Motor neuron (in vitro differentiated cells): ENCODE data around the gene ARHGEF10L. TPM values are rescaled to one million over a fixed set of nuclear protein-coding genes. Genes with fewer than 3 reads are reported as not detected.

Source experiments
- ATAC-seq, 8 experiments: fragments of 200-7000 bp; cut with Tn5 transposase; replicated peaks in 6 of 8; 2 replicates each; pipeline ENCODE4 v1.8.0; 2021; ENCODE audit warnings: mild to moderate bottlenecking in 8 of 8, moderate library complexity in 8 of 8
- H3K27ac ChIP-seq, 2 donors: fragments of 250-450 bp; sonication (Bioruptor Pico); 2 replicates each; pipeline ENCODE4 v1.9.0; 2021; ENCODE audit warnings: antibody characterized with exemption in 2 of 2, mild to moderate bottlenecking in 2 of 2, moderate library complexity in 1 of 2
- H3K4me1 ChIP-seq, 2 donors: fragments of 250-450 bp; sonication (Bioruptor Pico); replicated peaks in 1 of 2; 2 replicates each; pipeline ENCODE4 v1.6.1; 2021; ENCODE audit warnings: antibody characterized with exemption in 2 of 2, mild to moderate bottlenecking in 2 of 2, moderate library complexity in 1 of 2
- H3K4me3 ChIP-seq, 5 donors: fragments of 250-450 bp; sonication (Bioruptor Pico); 2 replicates each; pipeline ENCODE4 v1.9.0; 2021; ENCODE audit warnings: antibody characterized with exemption in 5 of 5, mild to moderate bottlenecking in 5 of 5, moderate library complexity in 4 of 5
- WGBS, 10 experiments: fragments of 450-650 bp; shearing (Covaris generic); methylation state at CpG; one replicate each; pipeline ENCODE4 v1.0.0; 2022; 5-methylcytosine and 5-hydroxymethylcytosine counted together
- in situ Hi-C, 9 experiments: fragments of 400-800 bp; cut with MboI; loops; one replicate each; pipeline ENCODE4 v1.15.0; 2021; ENCODE audit warnings: low sequenced_read_pairs in 9 of 9, low pct_unique_long_range_greater_than_20kb in 2 of 9; ENCODE audit not compliant: unreplicated experiment in 9 of 9
- total RNA-seq, 8 experiments: library from RNA; unstranded; fragments of 300-600 nt; gene quantifications; 2 replicates each; pipeline versions ENCODE4 v1.2.3 to v1.2.4, GENCODE V29; 2022

Gene ARHGEF10L
- total RNA-seq, 8 experiments from 2014 or later = 2.5 to 41.4 (median 26.1) TPM

DNA sequence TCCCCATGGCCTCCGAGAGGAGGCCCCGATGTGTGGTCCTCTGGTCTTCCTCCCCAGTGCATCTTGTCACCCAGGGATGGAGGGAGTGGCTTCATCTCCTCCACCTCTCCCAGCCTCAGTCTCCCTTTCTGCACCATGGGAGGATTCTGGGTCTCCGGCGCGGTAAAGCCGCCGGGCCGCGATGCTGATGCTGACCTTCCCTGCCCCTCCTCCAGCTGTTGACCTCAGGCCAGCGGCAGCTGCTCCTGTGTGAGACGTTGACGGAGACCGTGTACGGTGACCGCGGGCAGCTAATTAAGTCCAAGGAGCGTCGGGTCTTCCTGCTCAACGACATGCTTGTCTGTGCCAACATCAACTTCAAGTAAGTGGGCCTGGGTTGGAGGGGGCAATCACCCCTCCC is 92.6 kb downstream of the ARHGEF10L start:
- Histone ChIP-seq H3K27ac (no peak overlapping the region), H3K4me3 (no peak overlapping the region), H3K4me1 (no peaks in the 10 kb centered on the region)
- in situ Hi-C loops = loop anchor here in 4 of 9 experiments (25.0 kb wide), 3 partner anchors 455 to 955 kb away; no protein-coding TSS in a partner anchor
- ATAC-seq = no peak
- 87 to 100% (median 93%) methylated on average over 1 to 13 of the region's 19 CpGs; no CpG with 5 or more reads in 5 of the 10 experiments for WGBS, 10 experiments

DNA sequence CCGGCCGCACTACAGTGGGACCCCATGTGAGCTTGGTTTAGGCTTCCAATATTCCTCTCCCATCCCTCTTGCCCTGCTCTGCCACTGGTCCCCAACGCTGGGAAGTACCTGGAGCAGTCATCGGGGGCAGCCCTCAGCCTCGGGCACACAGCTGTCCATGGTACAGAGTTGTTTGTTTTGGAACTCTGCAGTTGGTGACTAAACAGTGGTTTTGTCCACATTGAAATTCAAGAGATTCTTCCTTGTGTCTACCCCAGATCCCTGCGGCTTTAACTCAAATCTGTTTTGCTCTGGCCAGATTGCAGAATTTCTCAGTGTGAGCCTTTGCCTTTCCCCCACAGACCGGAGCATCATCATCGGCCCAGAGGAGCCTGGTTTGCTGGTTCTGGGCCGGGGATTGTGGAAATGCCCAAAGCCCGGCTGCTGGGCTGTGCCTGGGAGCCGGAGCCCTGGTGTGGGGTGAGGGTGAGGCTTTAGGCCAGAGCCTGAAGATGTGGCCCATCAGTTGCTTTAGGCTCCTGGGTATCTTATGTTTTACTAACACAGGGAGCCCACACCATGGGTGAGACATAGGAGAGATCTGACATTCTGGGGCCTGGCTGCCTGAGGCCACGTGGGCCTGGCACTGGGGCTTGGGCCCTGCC is 93.2 kb downstream of the ARHGEF10L start:
- 73 to 90% (median 85%) methylated on average over 3 to 12 of the region's 12 CpGs; no CpG with 5 or more reads in 5 of the 10 experiments for WGBS, 10 experiments
- no peak overlapping the region for H3K27ac ChIP-seq
- H3K4me3 ChIP-seq = no peak overlapping the region
- no peak for ATAC-seq
- H3K4me1 ChIP-seq = no peaks in the 10 kb centered on the region
- in situ Hi-C loops = loop anchor here in 4 of 9 experiments (25.0 kb wide), 3 partner anchors 455 to 955 kb away; no protein-coding TSS in a partner anchor

DNA sequence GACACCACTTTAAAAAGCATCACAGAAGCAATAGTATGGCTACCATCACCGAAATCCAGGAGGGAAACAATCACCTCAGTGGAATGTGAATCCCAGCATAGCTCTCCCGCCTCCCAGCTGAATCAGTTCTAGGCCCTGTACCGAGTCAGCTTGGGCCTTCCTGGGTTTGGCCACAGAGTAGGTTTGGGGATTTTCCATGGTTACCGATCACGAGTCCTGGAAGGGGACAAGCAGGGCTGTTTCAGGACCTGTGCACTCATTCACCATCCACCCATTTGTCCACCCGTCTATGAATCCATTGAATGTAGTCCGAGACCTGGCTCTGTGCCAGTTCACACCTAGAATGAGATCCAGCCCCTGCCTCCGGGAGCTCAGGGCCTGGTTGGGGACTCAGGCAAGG is 94.2 kb downstream of the ARHGEF10L start:
- no peak for ATAC-seq
- Histone ChIP-seq H3K4me3 (no peak overlapping the region), H3K27ac (no peak overlapping the region), H3K4me1 (no peaks in the 10 kb centered on the region)
- in situ Hi-C loops = loop anchor here in 4 of 9 experiments (25.0 kb wide), 3 partner anchors 454 to 954 kb away; no protein-coding TSS in a partner anchor
- WGBS, 10 experiments = 31 to 100% (median 80%) methylated on average over 1 to 6 of the region's 8 CpGs; no CpG with 5 or more reads in 3 of the 10 experiments

DNA sequence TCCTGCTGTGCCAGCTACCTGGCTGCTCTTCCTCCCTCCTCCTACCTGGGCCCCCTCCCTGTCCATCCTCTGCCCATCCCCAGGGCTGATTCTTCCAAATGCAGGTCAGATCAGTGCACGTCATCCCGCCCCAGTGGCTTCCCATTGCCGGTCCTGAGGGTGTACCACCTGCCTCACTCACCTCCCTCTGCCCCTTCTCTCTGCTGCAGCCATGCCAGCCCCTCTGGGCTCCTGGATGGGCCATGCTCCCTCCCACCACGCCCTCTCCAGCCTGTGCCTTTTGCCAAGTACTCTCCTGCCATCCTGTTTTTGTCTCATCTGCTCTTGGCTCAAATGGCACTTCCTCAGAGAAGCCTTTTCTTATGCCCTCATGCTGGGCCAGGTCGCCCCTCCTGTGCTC is 95.8 kb downstream of the ARHGEF10L start:
- ATAC-seq = no peak
- no peaks in the 10 kb centered on the region for H3K4me1 ChIP-seq
- no peak overlapping the region for H3K27ac ChIP-seq
- WGBS, 10 experiments = 83 to 100% (median 94%) methylated on average over 1 to 3 of the region's 5 CpGs; no CpG with 5 or more reads in 5 of the 10 experiments
- no peak overlapping the region for H3K4me3 ChIP-seq
- in situ Hi-C loops = loop anchor here in 4 of 9 experiments (25.0 kb wide), 3 partner anchors 452 to 952 kb away; no protein-coding TSS in a partner anchor

DNA sequence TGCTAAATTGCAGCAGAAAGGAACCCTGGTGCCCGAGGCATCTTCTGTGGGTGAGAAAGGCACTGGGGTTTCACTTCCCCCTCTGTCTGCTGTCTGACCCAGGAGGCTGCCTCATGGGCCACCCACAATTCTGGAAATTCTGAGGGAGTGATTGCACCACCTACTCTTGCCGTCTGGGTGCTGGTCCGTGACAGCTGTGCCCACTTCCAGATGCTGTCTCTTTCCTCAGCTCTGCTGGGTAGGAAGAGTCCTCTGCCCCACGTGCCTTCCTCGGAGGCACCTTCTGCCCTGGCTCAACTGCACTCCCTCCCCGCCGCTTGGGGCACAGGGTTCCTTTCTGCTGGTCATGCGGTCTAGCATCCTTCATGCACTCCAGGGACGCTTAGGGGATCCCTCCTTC is 96.3 kb downstream of the ARHGEF10L start:
- ATAC-seq = no peak
- H3K27ac ChIP-seq = no peak overlapping the region
- no peaks in the 10 kb centered on the region for H3K4me1 ChIP-seq
- no peak overlapping the region for H3K4me3 ChIP-seq
- in situ Hi-C loops = loop anchor here in 4 of 9 experiments (25.0 kb wide), 3 partner anchors 451 to 951 kb away; no protein-coding TSS in a partner anchor
- WGBS, 10 experiments = 33 to 83% (median 80%) methylated on average over 1 to 7 of the region's 9 CpGs; no CpG with 5 or more reads in 4 of the 10 experiments

DNA sequence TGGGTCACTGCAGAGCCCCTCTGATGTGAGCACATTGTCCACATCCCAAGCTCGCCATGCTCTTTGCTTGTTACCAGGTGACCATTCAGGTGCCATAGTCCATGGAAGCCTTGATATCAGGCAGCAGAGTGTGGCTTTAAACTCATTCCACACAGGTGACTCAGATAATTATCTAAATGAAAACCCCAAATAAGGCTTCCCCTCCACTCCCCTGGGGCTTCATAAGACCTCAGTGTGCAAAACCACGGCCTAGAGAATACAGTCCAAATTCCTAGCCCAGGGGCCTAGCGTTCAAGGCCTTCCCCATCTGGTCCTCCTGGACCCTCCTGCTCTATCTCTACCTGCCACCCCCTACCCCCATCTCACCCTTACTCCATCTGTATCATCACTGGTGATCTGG is 97.1 kb downstream of the ARHGEF10L start:
- H3K27ac ChIP-seq = no peak overlapping the region
- in situ Hi-C loops = loop anchor here in 4 of 9 experiments (25.0 kb wide), 3 partner anchors 451 to 951 kb away; no protein-coding TSS in a partner anchor
- H3K4me3 ChIP-seq = no peak overlapping the region
- no peaks in the 10 kb centered on the region for H3K4me1 ChIP-seq
- 75 to 100% (median 90%) methylated on average over 1 to 3 of the region's 3 CpGs; no CpG with 5 or more reads in 6 of the 10 experiments for WGBS, 10 experiments
- no peak for ATAC-seq

DNA sequence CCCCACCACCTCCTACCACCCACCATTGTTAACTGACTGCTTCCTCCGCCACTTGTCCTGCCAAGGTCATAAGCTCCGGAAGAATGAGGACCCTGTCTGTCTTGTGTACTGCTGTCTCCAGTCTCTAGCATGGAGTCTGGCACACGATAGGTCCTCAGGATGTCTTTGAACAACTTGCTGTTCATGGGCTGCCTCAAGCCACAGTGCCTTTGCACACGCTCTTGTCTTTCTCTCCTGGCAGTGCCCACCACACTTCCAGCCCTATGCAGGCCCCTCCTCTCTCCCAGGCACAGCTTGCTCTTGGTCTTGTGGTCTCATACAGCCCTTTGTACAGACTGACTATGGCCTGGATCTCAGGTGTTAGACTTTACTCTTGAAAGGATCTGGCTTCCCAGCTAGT is 97.6 kb downstream of the ARHGEF10L start:
- no peak overlapping the region for H3K4me3 ChIP-seq
- ATAC-seq = no peak
- no peak overlapping the region for H3K27ac ChIP-seq
- no peaks in the 10 kb centered on the region for H3K4me1 ChIP-seq
- WGBS, 10 experiments = 90 to 100% (median 93%) methylated on average over 1 to 4 of the region's 4 CpGs; no CpG with 5 or more reads in 5 of the 10 experiments
- in situ Hi-C loops = loop anchor here in 4 of 9 experiments (25.0 kb wide), 3 partner anchors 450 to 950 kb away; no protein-coding TSS in a partner anchor

DNA sequence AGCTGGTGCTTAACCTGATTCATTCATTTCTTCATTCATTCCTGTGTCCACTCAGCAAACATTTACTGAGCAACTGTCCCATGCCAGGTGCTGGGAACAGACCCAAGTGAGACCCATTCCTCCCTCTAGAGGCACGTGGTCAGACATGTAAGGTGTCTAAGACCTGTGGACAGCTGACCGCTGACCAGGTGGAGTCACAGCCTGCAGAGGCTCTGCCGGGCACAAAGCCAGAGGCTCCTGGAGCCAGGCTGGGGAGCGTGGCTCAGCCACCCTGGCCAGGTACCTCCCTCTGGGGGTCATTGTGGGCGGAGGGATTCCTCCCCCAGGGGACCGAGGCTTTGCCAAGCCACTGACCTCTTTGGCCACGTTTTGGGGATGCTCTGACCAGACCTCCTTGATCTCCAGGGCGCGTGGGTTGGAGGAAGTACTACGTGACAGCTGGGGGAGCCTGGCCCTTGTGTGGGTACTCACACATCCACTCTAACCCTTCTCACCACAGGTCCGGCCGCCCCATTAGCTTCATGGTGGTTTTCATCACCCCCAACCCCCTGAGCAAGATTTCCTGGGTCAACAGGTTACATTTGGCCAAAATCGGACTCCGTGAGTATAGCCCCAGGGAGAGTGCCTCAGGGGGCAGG is 100.3 kb downstream of the ARHGEF10L start:
- in situ Hi-C loops = loop anchor here in 5 of 9 experiments (10.0 to 25.0 kb wide), 4 partner anchors 447 to 947 kb away; no protein-coding TSS in a partner anchor
- no peak overlapping the region for H3K4me3 ChIP-seq
- WGBS, 10 experiments = 60 to 100% (median 96%) methylated on average over 1 to 6 of the region's 14 CpGs; no CpG with 5 or more reads in 6 of the 10 experiments

DNA sequence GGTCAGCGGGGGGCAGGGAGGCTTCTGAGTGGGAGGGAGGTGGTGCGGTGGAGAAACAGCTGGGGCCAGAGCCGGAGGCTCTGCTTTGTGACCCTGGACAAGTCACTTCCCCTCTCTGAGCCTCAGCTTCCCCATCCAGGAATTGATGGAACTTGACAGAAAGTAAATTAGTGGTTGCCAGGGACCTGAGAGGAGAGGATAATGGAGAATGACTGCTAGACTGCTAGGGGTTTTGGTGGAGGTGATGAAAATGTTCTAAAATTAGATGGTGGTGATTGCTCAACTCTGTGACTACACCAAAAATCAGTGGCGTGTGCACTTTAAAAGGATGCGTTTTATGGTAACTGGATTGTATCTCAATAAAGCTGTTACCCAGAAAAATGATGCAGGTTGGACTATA is 100.9 kb downstream of the ARHGEF10L start:
- Histone ChIP-seq H3K27ac (no peak overlapping the region), H3K4me3 (no peak overlapping the region), H3K4me1 (peaks cover 3 to 10% of the 10 kb centered on the region in 2 donors)
- WGBS, 10 experiments = 50 to 100% (median 88%) methylated on average over 1 to 2 of the region's 5 CpGs; no CpG with 5 or more reads in 1 of the 10 experiments
- ATAC-seq = no peak
- in situ Hi-C loops = loop anchor here in 5 of 9 experiments (10.0 to 25.0 kb wide), 4 partner anchors 447 to 947 kb away; no protein-coding TSS in a partner anchor

More for the DNA sequence above, 100.3 kb downstream of the ARHGEF10L start:
- no peak overlapping the region for H3K27ac ChIP-seq
- peaks cover 3 to 10% of the 10 kb centered on the region in 2 donors for H3K4me1 ChIP-seq
- no peak for ATAC-seq

DNA sequence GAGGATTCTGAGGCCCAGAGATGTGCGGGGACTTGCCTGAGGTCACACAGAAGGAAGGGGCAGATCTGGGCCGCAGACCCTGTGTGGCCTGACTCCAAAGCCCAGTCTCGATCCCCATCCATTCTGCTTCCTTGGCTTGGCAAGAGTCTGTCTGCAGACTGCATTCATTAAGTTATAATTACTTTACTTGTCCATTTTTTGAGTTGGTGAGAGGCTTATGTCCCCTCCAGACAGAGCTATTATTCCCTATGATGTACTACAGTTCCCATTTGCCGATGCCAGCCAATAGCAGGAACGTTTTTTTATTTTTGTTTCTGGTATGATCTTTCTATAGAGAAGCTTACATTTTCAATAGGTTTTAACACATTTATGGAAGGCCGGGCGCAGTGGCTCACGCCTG is 101.5 kb downstream of the ARHGEF10L start:
- WGBS, 10 experiments = 39 to 100% (median 93%) methylated on average over 1 to 8 of the region's 8 CpGs; no CpG with 5 or more reads in 1 of the 10 experiments
- ATAC-seq = no peak
- no peak overlapping the region for H3K27ac ChIP-seq
- H3K4me3 ChIP-seq = no peak overlapping the region
- in situ Hi-C loops = loop anchor here in 5 of 9 experiments (10.0 to 25.0 kb wide), 4 partner anchors 446 to 946 kb away; no protein-coding TSS in a partner anchor
- H3K4me1 ChIP-seq = peaks cover 3 to 10% of the 10 kb centered on the region in 2 donors

DNA sequence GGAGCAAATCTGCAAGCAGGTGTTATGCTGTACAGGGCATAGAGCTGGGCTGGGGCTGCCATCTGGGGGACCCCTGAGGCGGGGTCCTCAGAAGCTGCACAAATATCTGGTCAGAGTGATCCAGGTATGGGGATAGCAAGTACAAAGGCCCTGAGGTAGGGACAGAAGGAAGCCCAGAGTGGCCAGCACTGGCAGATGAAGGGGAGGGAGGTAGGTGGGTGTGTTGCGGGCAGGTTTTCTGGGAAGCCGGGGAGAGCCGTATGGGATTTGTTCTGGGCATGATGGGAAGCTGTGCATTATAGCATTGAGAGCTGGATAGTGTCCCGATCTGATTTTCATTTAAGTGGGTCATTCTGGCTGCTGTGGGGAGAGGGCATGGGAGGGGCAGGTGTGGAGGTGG is 102.7 kb downstream of the ARHGEF10L start:
- H3K4me1 ChIP-seq = peaks cover 3 to 10% of the 10 kb centered on the region in 2 donors
- H3K4me3 ChIP-seq = no peak overlapping the region
- H3K27ac ChIP-seq = no peak overlapping the region
- no peak for ATAC-seq
- in situ Hi-C loops = loop anchor here in 5 of 9 experiments (10.0 to 25.0 kb wide), 4 partner anchors 445 to 945 kb away; no protein-coding TSS in a partner anchor
- 75 to 100% (median 83%) methylated on average over 1 to 4 of the region's 5 CpGs; no CpG with 5 or more reads in 5 of the 10 experiments for WGBS, 10 experiments

DNA sequence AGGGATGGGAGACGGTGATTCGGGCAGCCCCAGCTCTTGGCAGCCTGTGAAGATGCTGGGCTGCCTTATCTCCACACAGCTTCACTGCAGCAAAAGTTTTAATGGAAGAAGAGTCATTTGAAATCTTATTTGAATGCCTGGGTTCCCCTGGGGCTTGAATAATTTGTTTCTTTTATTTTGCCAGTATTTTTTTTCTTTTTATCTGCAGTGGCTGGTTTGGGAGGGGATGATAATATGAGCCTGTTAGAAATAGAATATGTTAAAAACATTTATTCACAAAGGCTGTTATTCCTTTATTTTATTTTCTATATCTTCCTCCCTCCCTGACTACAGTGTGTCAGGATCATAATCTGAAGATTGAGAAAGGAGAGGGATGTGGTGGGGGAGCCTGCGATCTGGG is 103.4 kb downstream of the ARHGEF10L start:
- no peak overlapping the region for H3K4me3 ChIP-seq
- in situ Hi-C loops = loop anchor here in 5 of 9 experiments (10.0 to 25.0 kb wide), 4 partner anchors 444 to 944 kb away; no protein-coding TSS in a partner anchor
- H3K27ac ChIP-seq = no peak overlapping the region
- peaks cover 3 to 10% of the 10 kb centered on the region in 2 donors for H3K4me1 ChIP-seq
- peak in 3 of 8 experiments; percentile 58 to 81 (median 71) for ATAC-seq
- 67 to 100% (median 86%) methylated on average over 1 to 3 of the region's 3 CpGs; no CpG with 5 or more reads in 4 of the 10 experiments for WGBS, 10 experiments
